B cell (primary cell): ENCODE results near the gene CCDC50. TPM values are rescaled to one million over a fixed set of nuclear protein-coding genes. Genes with fewer than 3 reads are reported as not detected.

Experiments
- ATAC-seq: fragments of 200-7000 bp; cut with Tn5 transposase; one replicate; pipeline ENCODE4 v1.10.0; 2021; ENCODE audit warnings: low read depth, mild to moderate bottlenecking, moderate number of reproducible peaks, moderate library complexity
- CTCF ChIA-PET: fragments of 350-600 bp; sonication (Branson Sonifier 250); formaldehyde crosslinking; loops from one replicate; lab custom pipeline; 2021; ENCODE audit warnings: antibody characterized with exemption, inconsistent platforms; lab: Charles Lee
- POLR2A ChIA-PET: fragments of 350-600 bp; sonication (Branson Sonifier 250); formaldehyde crosslinking; loops from one replicate; lab custom pipeline; 2021; ENCODE audit warnings: antibody characterized with exemption; lab: Charles Lee
- DNase-seq: peaks from one replicate; pipeline ENCODE4 v3.0.0; 2013
- H2AFZ ChIP-seq: 2 replicates; pipeline ENCODE4 v1.6.1; 2012; ENCODE audit warnings: mild to moderate bottlenecking, low read depth, low read length; ENCODE audit not compliant: insufficient read depth, poor library complexity, severe bottlenecking
- H3K27ac ChIP-seq, 2 donors: 1 replicate in 1 of 2; 2 replicates in 1 of 2; pipeline ENCODE4 v1.5.1; 2012 to 2013; ENCODE audit warnings: low read length in 2 of 2, mild to moderate bottlenecking in 2 of 2, moderate library complexity in 1 of 2
- H3K27me3 ChIP-seq, 4 experiments: fragments of 200-600 bp in 1 of 4; sonication (generic) in 1 of 4; replicated peaks in 1 of 4; 1 replicate in 2 of 4; 2 replicates in 2 of 4; pipeline versions ENCODE4 v1.6.1 to v1.7.0; 2013 to 2016; ENCODE audit warnings: low read length in 3 of 4, mild to moderate bottlenecking in 2 of 4, mixed read lengths in 1 of 4, moderate library complexity in 1 of 4; ENCODE audit not compliant: insufficient read depth in 4 of 4, control insufficient read depth in 3 of 4; ENCODE audit errors: control extremely low read depth in 1 of 4
- H3K36me3 ChIP-seq, 2 experiments: replicated peaks in 1 of 2; 1 replicate in 1 of 2; 2 replicates in 1 of 2; pipeline versions ENCODE4 v1.6.1 to v1.7.1; 2013; ENCODE audit warnings: low read length in 1 of 2; ENCODE audit not compliant: insufficient read depth in 2 of 2, control insufficient read depth in 1 of 2; ENCODE audit errors: control extremely low read depth in 1 of 2, extremely low read depth in 1 of 2
- H3K4me1 ChIP-seq, 2 donors: fragments of 200-600 bp in 1 of 2; sonication (generic) in 1 of 2; 1 replicate in 1 of 2; 2 replicates in 1 of 2; pipeline versions ENCODE4 v1.5.1 to v1.6.1; 2013 to 2017; ENCODE audit warnings: low read length in 2 of 2; ENCODE audit not compliant: control insufficient read depth in 2 of 2, insufficient read depth in 2 of 2
- H3K4me2 ChIP-seq: replicated peaks from 2 replicates; pipeline ENCODE3; 2012; ENCODE audit warnings: mild to moderate bottlenecking, low read depth, low read length; ENCODE audit not compliant: poor library complexity, severe bottlenecking
- H3K4me3 ChIP-seq, 5 experiments: fragments of 200-600 bp in 1 of 5; sonication (generic) in 1 of 5; 1 replicate in 3 of 5; 2 replicates in 2 of 5; pipeline versions ENCODE4 v1.5.1 to v1.7.0; 2011 to 2016; ENCODE audit warnings: low read length in 4 of 5, mild to moderate bottlenecking in 4 of 5, low read depth in 2 of 5, control low read depth in 1 of 5, moderate library complexity in 1 of 5; ENCODE audit not compliant: insufficient read depth in 1 of 5; ENCODE audit errors: control extremely low read depth in 1 of 5, extremely low read depth in 1 of 5
- H3K79me2 ChIP-seq: fragments of 200-600 bp; sonication (generic); one replicate; pipeline ENCODE4 v1.6.0; 2016; ENCODE audit warnings: low read length; ENCODE audit not compliant: control insufficient read depth, insufficient read depth
- H3K9ac ChIP-seq: fragments of 200-600 bp; sonication (generic); 2 replicates; pipeline ENCODE4 v1.6.1; 2017; ENCODE audit warnings: mild to moderate bottlenecking, low read length, moderate library complexity
- H3K9me3 ChIP-seq, 3 donors: one replicate each; pipeline versions ENCODE4 v1.6.1 to v1.7.1; 2013; ENCODE audit warnings: low read length in 2 of 3; ENCODE audit not compliant: control insufficient read depth in 2 of 3, insufficient read depth in 1 of 3; ENCODE audit errors: control extremely low read depth in 1 of 3
- H4K20me1 ChIP-seq: 2 replicates; pipeline ENCODE4 v1.6.0; 2012; ENCODE audit warnings: mild to moderate bottlenecking, low read length; ENCODE audit not compliant: insufficient read depth, control insufficient read depth, poor library complexity, severe bottlenecking
- H3K27ac Mint-ChIP-seq: one replicate; pipeline ENCODE4 v1.8.0; 2021; ENCODE audit warnings: mixed read lengths
- H3K27me3 Mint-ChIP-seq: one replicate; pipeline ENCODE4 v1.8.0; 2021; ENCODE audit warnings: mixed read lengths
- H3K4me1 Mint-ChIP-seq: one replicate; pipeline ENCODE4 v1.8.0; 2021; ENCODE audit warnings: mixed read lengths
- H3K4me3 Mint-ChIP-seq: one replicate; pipeline ENCODE4 v1.8.0; 2021; ENCODE audit warnings: mixed read lengths
- H3K9me3 Mint-ChIP-seq: one replicate; pipeline ENCODE4 v1.8.0; 2022; ENCODE audit warnings: mixed read lengths; ENCODE audit not compliant: insufficient read depth
- EZH2 ChIP-seq: IDR thresholded peaks from 2 replicates; pipeline ENCODE4 v1.6.1; 2012; ENCODE audit warnings: borderline replicate concordance, low read depth, mild to moderate bottlenecking, moderate library complexity, low read length; ENCODE audit not compliant: insufficient read depth, poor library complexity, severe bottlenecking
- WGBS: methylation state at CpG from one replicate; pipeline ENCODE4 v1.1.5; 2013; ENCODE audit warnings: missing lambda C conversion rate; ENCODE audit not compliant: insufficient coverage; 5-methylcytosine and 5-hydroxymethylcytosine counted together
- intact Hi-C: fragments of 100-400 bp; cut with micrococcal nuclease; formaldehyde crosslinking; loops from one replicate; pipeline ENCODE4 v1.10.0; 2022
- polyA plus RNA-seq: library from polyadenylated mRNA; depleted of rRNA; stranded (reverse); fragments of >200 nt; gene quantifications from 2 replicates; pipeline ENCODE4 v1.2.3, GENCODE V29; 2012
- total RNA-seq, 2 donors: library from RNA; stranded (reverse); fragments of 120-200 nt in 1 of 2; gene quantifications; 1 replicate in 1 of 2; 2 replicates in 1 of 2; pipeline versions ENCODE4 v1.2.3 to v1.2.4, GENCODE V29; 2013 to 2022
- TF ChIP-seq, protein P1 (sequence below): fragments of 200-600 bp; IDR thresholded peaks from one replicate; pipeline ENCODE4 v1.8.0; 2022; ENCODE audit warnings: antibody characterized with exemption, mild to moderate bottlenecking

The CCDC50 gene
- total and polyA plus RNA-seq, 2 donors (not counting 1 experiment from before 2014, with no cell fraction given) = 48.7 to 121 TPM

- H4K20me1 ChIP-seq = no peaks in the 10 kb centered on the region
- H3K9ac ChIP-seq = no peak overlapping the region
- H3K27ac ChIP-seq = no peak overlapping the region
- ChIA-PET CTCF (no interaction called here), POLR2A (no interaction called here)
- H3K4me3 ChIP-seq = no peak overlapping the region
- peaks cover 0 to 4% (median 0%) of the 10 kb centered on the region in 3 donors for H3K9me3 ChIP-seq
- H3K4me2 ChIP-seq = no peak overlapping the region
- DNase-seq (no peak), ATAC-seq (no peak)
- no peak overlapping the region for H2AFZ ChIP-seq
- Mint-ChIP-seq H3K9me3 (peaks cover 8% of the 10 kb centered on the region), H3K27me3 (peaks cover 23% of the 10 kb centered on the region), H3K4me1 (no peaks in the 10 kb centered on the region), H3K4me3 (no peak overlapping the region), H3K27ac (no peak overlapping the region)
- no peaks in the 10 kb centered on the region for H3K4me1 ChIP-seq
- no peaks in the 10 kb centered on the region for H3K36me3 ChIP-seq
- intact Hi-C loops = no loop called here
- H3K79me2 ChIP-seq = no peaks in the 10 kb centered on the region
- no CpG with 5 or more reads among the region's 3 CpGs for WGBS
- peaks cover 0 to 2% (median 0%) of the 10 kb centered on the region in 4 experiments for H3K27me3 ChIP-seq
- TF ChIP-seq, protein P1, sequence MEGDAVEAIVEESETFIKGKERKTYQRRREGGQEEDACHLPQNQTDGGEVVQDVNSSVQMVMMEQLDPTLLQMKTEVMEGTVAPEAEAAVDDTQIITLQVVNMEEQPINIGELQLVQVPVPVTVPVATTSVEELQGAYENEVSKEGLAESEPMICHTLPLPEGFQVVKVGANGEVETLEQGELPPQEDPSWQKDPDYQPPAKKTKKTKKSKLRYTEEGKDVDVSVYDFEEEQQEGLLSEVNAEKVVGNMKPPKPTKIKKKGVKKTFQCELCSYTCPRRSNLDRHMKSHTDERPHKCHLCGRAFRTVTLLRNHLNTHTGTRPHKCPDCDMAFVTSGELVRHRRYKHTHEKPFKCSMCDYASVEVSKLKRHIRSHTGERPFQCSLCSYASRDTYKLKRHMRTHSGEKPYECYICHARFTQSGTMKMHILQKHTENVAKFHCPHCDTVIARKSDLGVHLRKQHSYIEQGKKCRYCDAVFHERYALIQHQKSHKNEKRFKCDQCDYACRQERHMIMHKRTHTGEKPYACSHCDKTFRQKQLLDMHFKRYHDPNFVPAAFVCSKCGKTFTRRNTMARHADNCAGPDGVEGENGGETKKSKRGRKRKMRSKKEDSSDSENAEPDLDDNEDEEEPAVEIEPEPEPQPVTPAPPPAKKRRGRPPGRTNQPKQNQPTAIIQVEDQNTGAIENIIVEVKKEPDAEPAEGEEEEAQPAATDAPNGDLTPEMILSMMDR = no peak
- no peak for TF ChIP-seq EZH2
These were observed 115.4 kb downstream of the CCDC50 start for GRCh38 chr3:191444569-191444968.

Other genes starting within 250 kb of the CCDC50 start
- not detected in 2 replicates for gene OSTN, start 130.2 kb upstream of the CCDC50 start, total RNA-seq
- not detected in 2 replicates for gene OSTN, start 130.2 kb upstream of the CCDC50 start, polyA plus RNA-seq
- gene UTS2B, start 1.1 kb downstream of the CCDC50 start, total RNA-seq = 1.5 and 1.8 TPM in 2 replicates
- 0.94 and 2.0 TPM in 2 replicates for gene UTS2B, start 1.1 kb downstream of the CCDC50 start, polyA plus RNA-seq
- not detected in 2 replicates for gene PYDC2, start 131.8 kb downstream of the CCDC50 start, total RNA-seq
- not detected in 2 replicates for gene PYDC2, start 131.8 kb downstream of the CCDC50 start, polyA plus RNA-seq